ENCODE measurements around the gene SUMO3. TPM values are rescaled to one million over a fixed set of nuclear protein-coding genes. Genes with fewer than 3 reads are reported as not detected.

The SUMO3 gene
- polyA plus RNA-seq, 1 of the 3 experiments (the other 2 are of a cell fraction): 125 TPM

DNA sequence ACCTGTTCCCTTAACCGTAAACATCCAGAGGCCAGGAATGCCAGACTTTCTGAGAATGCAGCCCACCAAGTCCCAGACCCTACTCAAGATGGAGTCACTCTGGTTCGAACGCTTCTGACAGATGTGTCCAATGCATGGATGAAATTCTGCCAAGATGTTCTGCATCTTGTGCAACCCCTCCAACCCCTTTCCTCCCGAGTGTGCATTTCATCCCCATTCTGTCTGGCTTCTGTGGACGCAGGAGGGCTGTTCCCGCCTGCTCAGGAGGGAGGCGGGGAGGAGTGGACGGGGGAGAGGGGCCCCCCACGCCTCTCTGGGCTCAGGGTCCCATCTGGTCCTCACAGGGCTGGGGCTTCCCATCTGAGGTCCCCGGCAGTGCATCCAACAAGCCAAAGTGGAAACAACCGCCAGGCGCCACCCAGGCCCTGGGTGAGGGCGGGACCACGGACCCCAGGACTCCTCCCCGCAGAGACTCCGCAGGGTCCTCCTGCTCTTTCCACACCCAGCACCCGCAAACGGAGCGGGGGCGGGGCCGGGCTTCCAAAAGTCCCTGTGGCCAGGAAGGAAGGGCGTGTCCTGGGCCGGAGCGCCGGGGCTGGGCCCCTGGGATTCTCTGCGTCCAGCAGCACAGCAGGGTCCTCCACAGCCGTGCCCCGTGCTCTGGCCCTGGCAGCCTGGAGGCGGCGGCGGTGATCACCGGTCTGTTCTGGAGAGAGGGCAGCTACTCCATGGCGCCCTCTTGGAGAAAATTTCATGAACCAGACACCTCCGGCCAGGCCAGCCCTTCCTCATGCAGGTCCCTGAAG is 27.8 kb upstream of the SUMO3 start:
- 82% methylated on average over 5 of the region's 34 CpGs for WGBS (ENCODE audit: low lambda C conversion rate)
- H3K27me3 ChIP-seq (ENCODE audit: insufficient read depth): no peaks in the 10 kb centered on the region
- no peak overlapping the region for H3K27ac ChIP-seq (ENCODE audit: low read depth in 2 of 2, low read length in 1 of 2)
- no peaks in the 10 kb centered on the region for H3K9me2 ChIP-seq
- peak overlapping the region; percentile 27; the same call in 1 of the 2 replicates for H3K4me2 ChIP-seq
- peak; percentile 92 for DNase-seq
- CTCF ChIA-PET: interaction anchor here (0.8 to 1.6 kb wide), 8 partner anchors 23 to 69 kb away, joined by 3 to 8 read pairs (median 4); no protein-coding TSS in a partner anchor
- H4K20me1 ChIP-seq (ENCODE audit: insufficient read depth): no peaks in the 10 kb centered on the region; the same call in 1 of the 2 replicates
- H3K9ac ChIP-seq: no peak overlapping the region
- no peaks in the 10 kb centered on the region for H3K9me3 ChIP-seq
- POLR2A ChIA-PET: interaction anchor here (0.8 kb wide), 1 partner anchor 27 kb away, joined by 3 read pairs; no protein-coding TSS in a partner anchor
- TF ChIP-seq FOSL2 (IDR thresholded peaks at IDR 0.05; ENCODE audit: borderline replicate concordance, low read depth) (no peak), RAD21 (IDR thresholded peaks at IDR 0.05; ENCODE audit: low read length) (peak; percentile 51), EZH2phosphoT487 (IDR thresholded peaks at IDR 0.05; ENCODE audit: borderline replicate concordance, low read depth) (no peak), MXI1 (IDR thresholded peaks at IDR 0.05; ENCODE audit: low read depth, low read length) (no peak; the same call in 1 of the 2 replicates), FOXJ3 (CRISPR knock-in tag; IDR thresholded peaks at IDR 0.05) (no peak), GABPA (IDR thresholded peaks at IDR 0.05; ENCODE audit: low read depth) (no peak), TCF12 (IDR thresholded peaks at IDR 0.05) (no peak), REST (IDR thresholded peaks at IDR 0.05; ENCODE audit: low read depth, low read length) (0 out of 2 replicates have a peak, but pooled peaks have one; percentile 23), RFX5 (IDR thresholded peaks at IDR 0.05; ENCODE audit: low read length) (no peak), FOXM1 (IDR thresholded peaks at IDR 0.05; ENCODE audit: low read depth) (no peak), SMC3 (IDR thresholded peaks at IDR 0.05; ENCODE audit: low read depth, low read length) (0 out of 2 replicates have a peak, but pooled peaks have one; percentile 21), YY1 (IDR thresholded peaks at IDR 0.05; ENCODE audit: low read depth) (no peak), NFIC (IDR thresholded peaks at IDR 0.05; ENCODE audit: borderline replicate concordance) (no peak), JUND (IDR thresholded peaks at IDR 0.05) (no peak), MAX (IDR thresholded peaks at IDR 0.05; ENCODE audit: low read depth) (no peak), IRF3 (IDR thresholded peaks at IDR 0.05; ENCODE audit: low read depth, low read length) (no peak), CHD2 (IDR thresholded peaks at IDR 0.05; ENCODE audit: low read length, partially characterized antibody) (no peak), RCOR1 (IDR thresholded peaks at IDR 0.05; ENCODE audit: low read length) (peak; percentile 29; the same call in 1 of the 2 replicates)
- TF ChIP-seq, protein P1, sequence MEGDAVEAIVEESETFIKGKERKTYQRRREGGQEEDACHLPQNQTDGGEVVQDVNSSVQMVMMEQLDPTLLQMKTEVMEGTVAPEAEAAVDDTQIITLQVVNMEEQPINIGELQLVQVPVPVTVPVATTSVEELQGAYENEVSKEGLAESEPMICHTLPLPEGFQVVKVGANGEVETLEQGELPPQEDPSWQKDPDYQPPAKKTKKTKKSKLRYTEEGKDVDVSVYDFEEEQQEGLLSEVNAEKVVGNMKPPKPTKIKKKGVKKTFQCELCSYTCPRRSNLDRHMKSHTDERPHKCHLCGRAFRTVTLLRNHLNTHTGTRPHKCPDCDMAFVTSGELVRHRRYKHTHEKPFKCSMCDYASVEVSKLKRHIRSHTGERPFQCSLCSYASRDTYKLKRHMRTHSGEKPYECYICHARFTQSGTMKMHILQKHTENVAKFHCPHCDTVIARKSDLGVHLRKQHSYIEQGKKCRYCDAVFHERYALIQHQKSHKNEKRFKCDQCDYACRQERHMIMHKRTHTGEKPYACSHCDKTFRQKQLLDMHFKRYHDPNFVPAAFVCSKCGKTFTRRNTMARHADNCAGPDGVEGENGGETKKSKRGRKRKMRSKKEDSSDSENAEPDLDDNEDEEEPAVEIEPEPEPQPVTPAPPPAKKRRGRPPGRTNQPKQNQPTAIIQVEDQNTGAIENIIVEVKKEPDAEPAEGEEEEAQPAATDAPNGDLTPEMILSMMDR (IDR thresholded peaks at IDR 0.05): peak; percentile 45
- TF ChIP-seq, protein P2, sequence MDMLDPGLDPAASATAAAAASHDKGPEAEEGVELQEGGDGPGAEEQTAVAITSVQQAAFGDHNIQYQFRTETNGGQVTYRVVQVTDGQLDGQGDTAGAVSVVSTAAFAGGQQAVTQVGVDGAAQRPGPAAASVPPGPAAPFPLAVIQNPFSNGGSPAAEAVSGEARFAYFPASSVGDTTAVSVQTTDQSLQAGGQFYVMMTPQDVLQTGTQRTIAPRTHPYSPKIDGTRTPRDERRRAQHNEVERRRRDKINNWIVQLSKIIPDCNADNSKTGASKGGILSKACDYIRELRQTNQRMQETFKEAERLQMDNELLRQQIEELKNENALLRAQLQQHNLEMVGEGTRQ (IDR thresholded peaks at IDR 0.05; ENCODE audit: borderline replicate concordance, low read depth, low read length): no peak
- TF ChIP-seq, protein P3, sequence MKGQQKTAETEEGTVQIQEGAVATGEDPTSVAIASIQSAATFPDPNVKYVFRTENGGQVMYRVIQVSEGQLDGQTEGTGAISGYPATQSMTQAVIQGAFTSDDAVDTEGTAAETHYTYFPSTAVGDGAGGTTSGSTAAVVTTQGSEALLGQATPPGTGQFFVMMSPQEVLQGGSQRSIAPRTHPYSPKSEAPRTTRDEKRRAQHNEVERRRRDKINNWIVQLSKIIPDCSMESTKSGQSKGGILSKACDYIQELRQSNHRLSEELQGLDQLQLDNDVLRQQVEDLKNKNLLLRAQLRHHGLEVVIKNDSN (IDR thresholded peaks at IDR 0.05; ENCODE audit: borderline replicate concordance, low read depth): no peak
- no peaks in the 10 kb centered on the region for H3F3A ChIP-seq (replicated peaks; ENCODE audit: insufficient read depth)
- H3K36me3 ChIP-seq (replicated peaks in 1 of 2; ENCODE audit: control insufficient read depth in 1 of 2, insufficient read depth in 2 of 2, low read length in 1 of 2): peaks cover 13 to 20% of the 10 kb centered on the region in 2 experiments
- H2AFZ ChIP-seq (ENCODE audit: low read depth): no peak overlapping the region
- H3K4me1 ChIP-seq (ENCODE audit: control insufficient read depth in 1 of 2, insufficient read depth in 2 of 2, low read depth in 1 of 2, low read length in 1 of 2): peaks cover 0 to 13% of the 10 kb centered on the region in 2 experiments; a peak in 1 of 4 replicates
- H3K79me2 ChIP-seq (ENCODE audit: insufficient read depth): no peaks in the 10 kb centered on the region; the same call in 1 of the 2 replicates
- peak overlapping the region; percentile 24 to 36 for H3K4me3 ChIP-seq (ENCODE audit: low read depth in 2 of 2, low read length in 1 of 2)

All from SK-N-SH (cell line).